ENCODE results near the gene UBE4B.
"Not testable (repeated sequence)": the region's sequence is repeated elsewhere in the genome, so short reads cannot be mapped to it uniquely, and the experiment has no call there.

The UBE4B gene

DNA sequence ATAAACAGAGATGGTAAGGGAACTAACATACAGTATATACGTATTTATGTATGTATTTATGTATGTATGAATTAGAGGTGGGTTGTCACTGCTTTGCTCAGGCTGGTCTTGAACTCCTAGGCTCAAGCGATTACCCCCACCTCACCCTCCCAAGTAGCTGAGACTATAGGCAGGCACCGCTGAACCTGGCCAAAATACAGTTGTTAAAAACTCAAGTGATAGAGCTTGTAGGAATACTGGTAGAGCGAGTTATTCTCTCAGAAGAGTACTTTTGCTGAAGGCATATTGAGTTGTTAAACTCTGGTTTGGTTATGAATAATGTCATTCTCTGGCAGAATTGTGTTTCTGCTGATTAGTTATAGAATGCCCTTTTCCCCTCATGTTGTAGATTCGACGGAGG is 38.9 kb downstream of the UBE4B start:
- Histone ChIP-seq H3K27me3 (replicated peaks; ENCODE audit: insufficient read depth, low read length) (no peaks in the 10 kb centered on the region), H3K4me3 (ENCODE audit: low read length) (no peak overlapping the region), H3K4me2 (ENCODE audit: low read depth, low read length) (no peak overlapping the region), H2AFZ (ENCODE audit: low read length) (no peak overlapping the region), H3K9ac (ENCODE audit: low read length) (no peak overlapping the region), H3F3A (ENCODE audit: insufficient read depth, low read length) (no peaks in the 10 kb centered on the region), H3K79me2 (ENCODE audit: low read length) (peaks cover 61% of the 10 kb centered on the region), H3K4me1 (ENCODE audit: low read length) (peaks cover 12% of the 10 kb centered on the region), H3K9me3 (replicated peaks; ENCODE audit: insufficient read depth, low read length) (no peaks in the 10 kb centered on the region), H4K20me1 (ENCODE audit: insufficient read depth, low read length) (no peaks in the 10 kb centered on the region), H3K36me3 (replicated peaks; ENCODE audit: insufficient read depth, low read length) (no peaks in the 10 kb centered on the region), H3K27ac (ENCODE audit: low read length) (no peak overlapping the region), H3K9me2 (replicated peaks; ENCODE audit: insufficient read depth, low read length) (no peaks in the 10 kb centered on the region)
- TF ChIP-seq EZH2phosphoT487 (IDR thresholded peaks at IDR 0.05; ENCODE audit: low read length) (no peak), EZH2 (optimal IDR thresholded peaks at IDR 0.05; ENCODE audit: low read depth, low read length) (no peak)
- TF ChIP-seq, protein P1, sequence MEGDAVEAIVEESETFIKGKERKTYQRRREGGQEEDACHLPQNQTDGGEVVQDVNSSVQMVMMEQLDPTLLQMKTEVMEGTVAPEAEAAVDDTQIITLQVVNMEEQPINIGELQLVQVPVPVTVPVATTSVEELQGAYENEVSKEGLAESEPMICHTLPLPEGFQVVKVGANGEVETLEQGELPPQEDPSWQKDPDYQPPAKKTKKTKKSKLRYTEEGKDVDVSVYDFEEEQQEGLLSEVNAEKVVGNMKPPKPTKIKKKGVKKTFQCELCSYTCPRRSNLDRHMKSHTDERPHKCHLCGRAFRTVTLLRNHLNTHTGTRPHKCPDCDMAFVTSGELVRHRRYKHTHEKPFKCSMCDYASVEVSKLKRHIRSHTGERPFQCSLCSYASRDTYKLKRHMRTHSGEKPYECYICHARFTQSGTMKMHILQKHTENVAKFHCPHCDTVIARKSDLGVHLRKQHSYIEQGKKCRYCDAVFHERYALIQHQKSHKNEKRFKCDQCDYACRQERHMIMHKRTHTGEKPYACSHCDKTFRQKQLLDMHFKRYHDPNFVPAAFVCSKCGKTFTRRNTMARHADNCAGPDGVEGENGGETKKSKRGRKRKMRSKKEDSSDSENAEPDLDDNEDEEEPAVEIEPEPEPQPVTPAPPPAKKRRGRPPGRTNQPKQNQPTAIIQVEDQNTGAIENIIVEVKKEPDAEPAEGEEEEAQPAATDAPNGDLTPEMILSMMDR (IDR thresholded peaks at IDR 0.05; ENCODE audit: low read length), result no peak
- DNase-seq, result no peak

DNA sequence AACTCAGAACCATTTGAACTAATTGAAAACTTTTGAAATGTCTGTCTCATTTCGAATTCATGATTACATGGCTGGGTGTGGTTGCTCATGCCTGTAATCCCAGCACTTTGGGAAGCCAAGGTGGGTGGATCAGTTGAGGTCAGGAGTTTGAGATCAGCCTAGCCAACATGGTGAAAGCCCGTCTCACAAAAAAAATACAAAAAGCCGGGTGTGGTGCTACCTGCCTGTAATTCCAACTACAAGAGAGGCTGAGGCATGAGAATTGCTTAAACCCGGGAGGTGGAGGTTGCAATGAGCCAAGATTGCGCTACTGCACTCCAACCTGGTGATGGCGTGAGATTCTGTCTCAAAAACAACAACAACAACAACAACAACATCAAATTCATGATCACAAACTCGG is 40.6 kb downstream of the UBE4B start:
- H3K9ac ChIP-seq (ENCODE audit: low read length); H2AFZ ChIP-seq (ENCODE audit: low read length); H3K4me2 ChIP-seq (ENCODE audit: low read depth, low read length); H4K20me1 ChIP-seq (ENCODE audit: insufficient read depth, low read length); H3K9me3 ChIP-seq (replicated peaks; ENCODE audit: insufficient read depth, low read length); H3K4me3 ChIP-seq (ENCODE audit: low read length); H3K9me2 ChIP-seq (replicated peaks; ENCODE audit: insufficient read depth, low read length); H3K36me3 ChIP-seq (replicated peaks; ENCODE audit: insufficient read depth, low read length); H3K27ac ChIP-seq (ENCODE audit: low read length); H3K27me3 ChIP-seq (replicated peaks; ENCODE audit: insufficient read depth, low read length); DNase-seq; H3F3A ChIP-seq (ENCODE audit: insufficient read depth, low read length): not testable (repeated sequence)
- Histone ChIP-seq H3K79me2 (ENCODE audit: low read length) (peaks cover 57% of the 10 kb centered on the region), H3K4me1 (ENCODE audit: low read length) (peaks cover 12% of the 10 kb centered on the region)

DNA sequence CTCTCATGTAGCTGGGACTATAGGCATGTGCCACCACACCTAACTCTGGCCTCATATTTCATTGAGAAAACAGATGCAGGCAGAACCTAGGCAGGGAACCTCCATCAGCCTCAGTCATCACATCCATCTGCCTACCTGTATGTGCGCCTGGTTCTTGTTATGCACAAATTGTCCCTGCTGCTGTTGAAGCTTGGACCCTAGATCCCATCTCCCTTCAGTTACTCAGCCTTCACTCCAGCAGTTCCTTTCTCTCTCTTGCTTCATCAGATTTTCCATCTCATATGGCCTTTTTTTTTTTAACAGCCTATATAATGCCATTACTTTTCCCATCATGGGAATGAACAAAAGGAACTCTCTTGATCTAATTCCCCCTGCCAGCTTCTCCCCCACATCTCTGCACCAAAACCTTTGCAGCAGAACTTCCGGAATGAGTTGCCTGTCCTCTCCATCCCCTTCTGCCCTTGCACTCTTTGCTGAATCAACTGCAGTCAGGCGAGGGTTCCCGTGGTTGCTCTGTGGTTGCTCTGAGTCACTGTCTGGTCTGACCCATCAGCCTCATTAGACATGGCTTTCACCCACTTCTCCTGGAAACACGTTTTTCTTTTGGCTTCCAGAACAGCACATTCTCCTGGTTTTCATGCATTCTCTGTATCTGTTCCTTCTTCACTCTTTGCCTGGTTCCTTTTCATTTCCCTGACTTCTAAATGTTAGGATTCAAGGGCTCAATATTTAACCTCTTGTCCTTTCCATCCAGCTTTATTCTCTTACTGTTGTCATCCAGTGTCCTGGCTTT is 41.5 kb downstream of the UBE4B start:
- TF ChIP-seq EZH2phosphoT487 (IDR thresholded peaks at IDR 0.05; ENCODE audit: low read length), result no peak
- TF ChIP-seq, protein P1 (IDR thresholded peaks at IDR 0.05; ENCODE audit: low read length), result no peak
- no peak for TF ChIP-seq EZH2 (optimal IDR thresholded peaks at IDR 0.05; ENCODE audit: low read depth, low read length)
- no peaks in the 10 kb centered on the region for H3K27me3 ChIP-seq (replicated peaks; ENCODE audit: insufficient read depth, low read length)
- no peaks in the 10 kb centered on the region for H3K9me3 ChIP-seq (replicated peaks; ENCODE audit: insufficient read depth, low read length)
- no peaks in the 10 kb centered on the region for H3K9me2 ChIP-seq (replicated peaks; ENCODE audit: insufficient read depth, low read length)
- H3F3A ChIP-seq (ENCODE audit: insufficient read depth, low read length), result no peaks in the 10 kb centered on the region
- H3K36me3 ChIP-seq (replicated peaks; ENCODE audit: insufficient read depth, low read length), result no peaks in the 10 kb centered on the region
- no peak overlapping the region for H3K27ac ChIP-seq (ENCODE audit: low read length)
- peak; percentile 34 for DNase-seq
- H3K9ac ChIP-seq (ENCODE audit: low read length), result no peak overlapping the region
- H3K79me2 ChIP-seq (ENCODE audit: low read length), result peaks cover 56% of the 10 kb centered on the region
- H3K4me3 ChIP-seq (ENCODE audit: low read length), result no peak overlapping the region
- H3K4me2 ChIP-seq (ENCODE audit: low read depth, low read length), result no peak overlapping the region
- peaks cover 12% of the 10 kb centered on the region for H3K4me1 ChIP-seq (ENCODE audit: low read length)
- H4K20me1 ChIP-seq (ENCODE audit: insufficient read depth, low read length), result no peaks in the 10 kb centered on the region
- no peak overlapping the region for H2AFZ ChIP-seq (ENCODE audit: low read length)

Data from MM.1S (cell line).